WTC11 (cell line): ENCODE measurements around the gene MFSD11. TPM values are rescaled to one million over a fixed set of nuclear protein-coding genes. Genes with fewer than 3 reads are reported as not detected.

ENCODE experiments used
- microRNA-seq: library from miRNA; unstranded; fragments of <30 nt; microRNA quantifications from one replicate; pipeline ENCODE4 v1.2.0, GENCODE V29; 2022; ENCODE audit warnings: borderline number of aligned reads
- total RNA-seq: library from RNA; stranded (reverse); gene quantifications from 3 replicates; pipeline ENCODE4 v1.2.3, GENCODE V29; 2021

MFSD11 gene
- total RNA-seq, 1 experiment from 2014 or later = 16.6 TPM

Small RNA genes within 50 kb of the gene (microRNA-seq; reads per million reads assigned to microRNA genes)
- gene MIR636 = 1.4 reads per million

Other genes with a start within 250 kb of the MFSD11 start
- 28.6 to 33.0 TPM (median 31.5 TPM) in 3 replicates for gene RHBDF2, start 236.7 kb upstream of the MFSD11 start, total RNA-seq
- 3.6 to 5.3 TPM (median 5.1 TPM) in 3 replicates for gene CYGB, start 200.4 kb upstream of the MFSD11 start, total RNA-seq
- gene PRCD, start 198.1 kb upstream of the MFSD11 start, total RNA-seq = 2.7 to 4.5 TPM (median 4.0 TPM) in 3 replicates
- 0.30 TPM in 1 of 3 replicates, not detected in the others for gene ST6GALNAC2, start 152.3 kb upstream of the MFSD11 start, total RNA-seq
- gene ST6GALNAC1, start 94.4 kb upstream of the MFSD11 start, total RNA-seq = 0.13 to 0.37 TPM (median 0.16 TPM) in 3 replicates
- gene MXRA7, start 27.2 kb upstream of the MFSD11 start, total RNA-seq = 46.5 to 53.7 TPM (median 48.2 TPM) in 3 replicates
- 20.3 to 23.8 TPM (median 21.6 TPM) in 3 replicates for gene JMJD6, start 11.5 kb upstream of the MFSD11 start, total RNA-seq
- gene METTL23, start 11.3 kb upstream of the MFSD11 start, total RNA-seq = 43.3 to 48.5 TPM (median 48.3 TPM) in 3 replicates
- 355 to 410 TPM (median 407 TPM) in 3 replicates for gene SRSF2, start 788 bp upstream of the MFSD11 start, total RNA-seq
- 11.5 to 12.0 TPM (median 11.6 TPM) in 3 replicates for gene MGAT5B, start 130.3 kb downstream of the MFSD11 start, total RNA-seq